Keratinocyte (primary cell): Measurements from ENCODE around the gene GFI1B. TPM values are rescaled to one million over a fixed set of nuclear protein-coding genes. Genes with fewer than 3 reads are reported as not detected.

ENCODE experiments used
- DNase-seq: peaks from one replicate; pipeline ENCODE4 v3.0.0-alpha.2; 2011; ENCODE audit warnings: low read depth, missing footprints, low spot score
- FAIRE-seq: peaks from 2 replicates; lab custom pipeline; 2011; peaks lifted over from hg19 to GRCh38; lab: Jason Lieb, UNC
- H2AFZ ChIP-seq: 2 replicates; pipeline ENCODE4 v1.6.0; 2012; ENCODE audit warnings: low read length, control low read depth, inconsistent platforms; ENCODE audit not compliant: control insufficient read depth
- H3K27ac ChIP-seq: 2 replicates; pipeline ENCODE4 v1.5.1; 2011; ENCODE audit warnings: low read length; ENCODE audit not compliant: control insufficient read depth, insufficient read depth
- H3K27me3 ChIP-seq: 3 replicates; pipeline ENCODE4 v1.6.0; 2011; ENCODE audit warnings: low read length; ENCODE audit not compliant: control insufficient read depth, insufficient read depth; ENCODE audit errors: extremely low read depth
- H3K36me3 ChIP-seq, 2 experiments: 2 replicates in 1 of 2; 3 replicates in 1 of 2; pipeline ENCODE4 v1.5.1; 2011; ENCODE audit warnings: low read length in 2 of 2, mild to moderate bottlenecking in 1 of 2; ENCODE audit not compliant: control insufficient read depth in 2 of 2, insufficient read depth in 2 of 2; ENCODE audit errors: extremely low read depth in 1 of 2
- H3K4me1 ChIP-seq: 3 replicates; pipeline ENCODE4 v1.5.1; 2011; ENCODE audit warnings: low read length; ENCODE audit not compliant: control insufficient read depth, insufficient read depth; ENCODE audit errors: extremely low read depth
- H3K4me2 ChIP-seq: 3 replicates; pipeline ENCODE4 v1.6.0; 2011; ENCODE audit warnings: low read depth, low read length; ENCODE audit not compliant: control insufficient read depth, insufficient read depth; ENCODE audit errors: extremely low read depth
- H3K4me3 ChIP-seq, 3 experiments: fragments of 200-600 bp in 1 of 3; sonication (generic) in 1 of 3; 2 replicates in 2 of 3; 3 replicates in 1 of 3; pipeline ENCODE4 v1.5.1; 2011 to 2016; ENCODE audit warnings: low read length in 3 of 3, mild to moderate bottlenecking in 3 of 3, control low read depth in 2 of 3, inconsistent platforms in 1 of 3, low read depth in 1 of 3, mixed read lengths in 1 of 3, mixed run types in 1 of 3, moderate library complexity in 1 of 3; ENCODE audit not compliant: control insufficient read depth in 2 of 3, insufficient read depth in 2 of 3; ENCODE audit errors: extremely low read depth in 1 of 3
- H3K79me2 ChIP-seq: 2 replicates; pipeline ENCODE4 v1.6.0; 2012; ENCODE audit warnings: low read length; ENCODE audit not compliant: control insufficient read depth, insufficient read depth
- H3K9ac ChIP-seq: 3 replicates; pipeline ENCODE4 v1.6.0; 2011; ENCODE audit warnings: low read length; ENCODE audit not compliant: control insufficient read depth, insufficient read depth; ENCODE audit errors: extremely low read depth
- H3K9me1 ChIP-seq: 3 replicates; pipeline ENCODE4 v1.6.0; 2011; ENCODE audit warnings: low read length; ENCODE audit not compliant: control insufficient read depth, insufficient read depth; ENCODE audit errors: extremely low read depth
- H3K9me3 ChIP-seq: 2 replicates; pipeline ENCODE4 v1.5.1; 2012; ENCODE audit warnings: low read depth, low read length; ENCODE audit not compliant: control insufficient read depth
- H4K20me1 ChIP-seq: 3 replicates; pipeline ENCODE4 v1.6.0; 2011; ENCODE audit warnings: low read length; ENCODE audit not compliant: control insufficient read depth, insufficient read depth; ENCODE audit errors: extremely low read depth
- CTCF ChIP-seq, 3 experiments: IDR thresholded peaks in 1 of 3; conservative IDR thresholded peaks in 1 of 3; optimal IDR thresholded peaks in 1 of 3; 2 replicates in 2 of 3; 3 replicates in 1 of 3; pipeline versions ENCODE3 to v1.5.1; 2011; ENCODE audit warnings: low read length in 3 of 3, mild to moderate bottlenecking in 3 of 3, moderate library complexity in 2 of 3, control low read depth in 1 of 3, inconsistent platforms in 1 of 3; ENCODE audit not compliant: insufficient read depth in 2 of 3; ENCODE audit errors: extremely low read depth in 1 of 3
- EZH2 ChIP-seq: IDR thresholded peaks from one replicate; pipeline ENCODE4 v1.6.1; 2012; ENCODE audit warnings: inconsistent platforms, mild to moderate bottlenecking, low read length, moderate library complexity
- dilution Hi-C: fragments of 300-500 bp; cut with MboI; formaldehyde crosslinking; loops from one replicate; pipeline ENCODE4 v1.7.0; 2020; ENCODE audit warnings: low sequenced_read_pairs; ENCODE audit not compliant: extremely low pct_ligation_motif_present
- polyA plus RNA-seq, 5 experiments: library from polyadenylated mRNA; depleted of rRNA in 3 of 5; stranded (reverse) in 3 of 5; stranded (forward) in 1 of 5; unstranded in 1 of 5; fragments of >200 nt; gene quantifications; 1 replicate in 1 of 5; 2 replicates in 3 of 5; 3 replicates in 1 of 5; pipeline versions ENCODE4 v1.2.1 to v1.2.3, GENCODE V29; 2011 to 2012; ENCODE audit warnings: missing spikeins in 2 of 5, low read depth in 1 of 5, low replicate concordance in 1 of 5

GFI1B gene
- polyA plus RNA-seq, 1 donor (not counting 4 experiments of a cell fraction or from before 2014, with no cell fraction given): not detected

GRCh38 chr9:132983491-132984201 lies 5.2 kb downstream of the GFI1B start:
- H3K4me2 ChIP-seq: no peak overlapping the region
- H2AFZ ChIP-seq: no peak overlapping the region
- H3K9me3 ChIP-seq: no peaks in the 10 kb centered on the region
- no peaks in the 10 kb centered on the region for H3K79me2 ChIP-seq
- no peak overlapping the region for H3K4me3 ChIP-seq
- dilution Hi-C loops: no loop called here
- no peaks in the 10 kb centered on the region for H4K20me1 ChIP-seq
- H3K4me1 ChIP-seq: peaks cover 5% of the 10 kb centered on the region
- H3K36me3 ChIP-seq: no peaks in the 10 kb centered on the region
- TF ChIP-seq CTCF (optimal IDR thresholded peaks at IDR 0.05 in 1 of 3, IDR thresholded peaks at IDR 0.05 in 1 of 3, conservative IDR thresholded peaks at IDR 0.05 in 1 of 3; ENCODE audit: extremely low read depth in 1 of 3, insufficient read depth in 2 of 3, low read length in 3 of 3) (no peak), EZH2 (no peak)
- no peak overlapping the region for H3K9ac ChIP-seq
- no peaks in the 10 kb centered on the region for H3K9me1 ChIP-seq
- no peak overlapping the region for H3K27ac ChIP-seq
- DNase-seq: no peak
- peaks cover 63% of the 10 kb centered on the region for H3K27me3 ChIP-seq
- no peak for FAIRE-seq

GRCh38 chr9:132984202-132985070 lies 5.9 kb downstream of the GFI1B start:
- Histone ChIP-seq H3K9me1 (no peaks in the 10 kb centered on the region), H3K4me3 (no peak overlapping the region), H4K20me1 (no peaks in the 10 kb centered on the region), H3K4me1 (peaks cover 5% of the 10 kb centered on the region), H3K9me3 (no peaks in the 10 kb centered on the region), H3K4me2 (no peak overlapping the region), H3K27me3 (peaks cover 56% of the 10 kb centered on the region), H2AFZ (no peak overlapping the region), H3K36me3 (no peaks in the 10 kb centered on the region), H3K27ac (no peak overlapping the region), H3K79me2 (no peaks in the 10 kb centered on the region), H3K9ac (no peak overlapping the region)
- FAIRE-seq (no peak), DNase-seq (no peak)
- dilution Hi-C loops: no loop called here
- TF ChIP-seq EZH2: no peak
- no peak for TF ChIP-seq CTCF (optimal IDR thresholded peaks at IDR 0.05 in 1 of 3, IDR thresholded peaks at IDR 0.05 in 1 of 3, conservative IDR thresholded peaks at IDR 0.05 in 1 of 3; ENCODE audit: extremely low read depth in 1 of 3, insufficient read depth in 2 of 3, low read length in 3 of 3)
